Stomach (tissue), 4 donors: ENCODE data around the gene CFAP65.

ENCODE experiments used
- CTCF ChIP-seq, 7 experiments: fragments of 450-650 bp in 4 of 7; fragments of 200-600 bp in 3 of 7; sonication (generic) in 3 of 7; IDR thresholded peaks; one replicate each; pipeline ENCODE4 v1.5.1; 2016 to 2019; ENCODE audit warnings: antibody characterized with exemption in 7 of 7, control low read depth in 2 of 7, mild to moderate bottlenecking in 1 of 7
- EP300 ChIP-seq: sonication (generic); formaldehyde crosslinking; IDR thresholded peaks from one replicate; pipeline ENCODE4 v1.6.1; 2017; ENCODE audit warnings: antibody characterized with exemption
- POLR2A ChIP-seq, 4 donors: fragments of 450-650 bp; IDR thresholded peaks; one replicate each; pipeline ENCODE4 v1.6.1; 2016; ENCODE audit warnings: antibody characterized with exemption in 4 of 4, control low read depth in 2 of 4, mild to moderate bottlenecking in 1 of 4, moderate library complexity in 1 of 4

- TF ChIP-seq CTCF (IDR thresholded peaks at IDR 0.05) (no peak), POLR2A (IDR thresholded peaks at IDR 0.05) (no peak), EP300 (no peak)
These were observed 82.1 kb downstream of the CFAP65 start, which contains the start of gene CDK5R2 for GRCh38 chr2:218959141-218959731.
